Renal cortex interstitium (tissue), 11 donors: ENCODE results near the gene GREB1. TPM values are rescaled to one million over a fixed set of nuclear protein-coding genes. Genes with fewer than 3 reads are reported as not detected.

Experiments
- DNase-seq, 11 donors: peaks; one replicate each; pipeline ENCODE4 v3.0.0-alpha.2; 2013; ENCODE audit warnings: low read depth in 9 of 11, low spot score in 4 of 11; ENCODE audit errors: extremely low read depth in 1 of 11
- polyA plus RNA-seq, 3 donors: library from polyadenylated mRNA; unstranded; fragments of 120-200 nt; gene quantifications; one replicate each; pipeline ENCODE4 v1.2.1, GENCODE V29; 2013; ENCODE audit not compliant: insufficient read length in 3 of 3

Gene GREB1
- polyA plus RNA-seq, 3 donors = 12.2 to 14.6 (median 12.5) TPM

DNA sequence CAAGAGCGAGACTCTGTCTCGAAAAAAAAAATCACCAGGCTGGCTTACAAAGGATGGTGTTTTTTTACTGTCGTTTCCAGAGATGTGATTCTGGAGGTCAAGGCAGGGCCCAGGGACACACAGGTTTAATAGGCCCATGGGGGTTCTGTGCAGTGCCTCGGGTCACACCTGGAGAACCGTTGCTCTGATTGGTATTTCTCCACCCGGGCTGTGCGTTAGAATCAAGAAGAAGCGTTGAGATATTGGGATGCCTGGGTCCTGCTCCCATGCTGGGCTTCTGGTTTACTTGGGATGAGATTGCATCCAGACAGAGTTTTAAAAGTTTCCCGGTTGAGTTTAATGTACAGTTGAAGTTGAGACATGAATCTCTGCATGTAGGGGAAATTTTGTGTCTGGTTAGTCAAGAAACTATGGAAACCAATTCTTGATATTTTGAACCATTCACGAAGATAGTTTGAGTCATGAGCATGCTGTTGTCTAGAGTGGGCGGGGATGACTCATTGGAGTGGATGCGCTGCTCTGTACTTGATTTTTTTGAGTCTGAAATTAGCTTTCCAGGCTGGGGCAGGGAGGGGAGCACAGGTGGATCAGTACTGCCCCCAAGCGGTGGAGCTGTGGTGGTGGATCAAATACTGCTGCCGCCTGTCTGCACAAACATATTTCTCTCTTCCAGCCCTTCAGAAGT, 50.1 kb downstream of the GREB1 start:
- DNase-seq = peak in 9 of 11 donors; percentile 21 to 59 (median 54)

- no peak for DNase-seq
Measured at GRCh38 chr2:11584525-11585056, 50.7 kb downstream of the GREB1 start.

DNA sequence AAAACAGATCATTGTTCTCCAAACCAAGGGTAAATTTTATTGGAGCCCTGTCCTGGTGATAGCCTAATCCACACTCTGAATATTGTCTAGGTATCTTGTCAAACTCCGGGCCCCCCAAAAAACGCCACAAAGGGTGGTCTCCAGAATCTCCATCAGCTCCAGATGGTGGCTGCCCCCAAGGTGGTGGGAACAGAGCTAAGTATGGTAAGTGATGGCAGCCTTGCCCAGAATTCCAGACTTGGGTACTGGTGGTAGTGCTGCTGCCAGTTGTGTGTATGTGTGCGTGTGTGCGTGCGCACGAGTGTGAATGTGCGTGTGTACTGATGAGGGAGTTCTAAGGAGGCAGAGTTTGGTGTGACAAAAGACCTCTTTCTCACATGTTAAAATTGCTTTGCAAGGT, 51.2 kb downstream of the GREB1 start:
- DNase-seq = no peak

- DNase-seq = no peak
Measured at GRCh38 chr2:11588228-11589110, 54.6 kb downstream of the GREB1 start.

GRCh38 chr2:11589316-11589940, 55.6 kb downstream of the GREB1 start:
- no peak for DNase-seq

GRCh38 chr2:11590193-11590592, 56.3 kb downstream of the GREB1 start:
- DNase-seq = no peak

- DNase-seq = no peak
Measured at GRCh38 chr2:11591091-11591490, 57.2 kb downstream of the GREB1 start.

DNA sequence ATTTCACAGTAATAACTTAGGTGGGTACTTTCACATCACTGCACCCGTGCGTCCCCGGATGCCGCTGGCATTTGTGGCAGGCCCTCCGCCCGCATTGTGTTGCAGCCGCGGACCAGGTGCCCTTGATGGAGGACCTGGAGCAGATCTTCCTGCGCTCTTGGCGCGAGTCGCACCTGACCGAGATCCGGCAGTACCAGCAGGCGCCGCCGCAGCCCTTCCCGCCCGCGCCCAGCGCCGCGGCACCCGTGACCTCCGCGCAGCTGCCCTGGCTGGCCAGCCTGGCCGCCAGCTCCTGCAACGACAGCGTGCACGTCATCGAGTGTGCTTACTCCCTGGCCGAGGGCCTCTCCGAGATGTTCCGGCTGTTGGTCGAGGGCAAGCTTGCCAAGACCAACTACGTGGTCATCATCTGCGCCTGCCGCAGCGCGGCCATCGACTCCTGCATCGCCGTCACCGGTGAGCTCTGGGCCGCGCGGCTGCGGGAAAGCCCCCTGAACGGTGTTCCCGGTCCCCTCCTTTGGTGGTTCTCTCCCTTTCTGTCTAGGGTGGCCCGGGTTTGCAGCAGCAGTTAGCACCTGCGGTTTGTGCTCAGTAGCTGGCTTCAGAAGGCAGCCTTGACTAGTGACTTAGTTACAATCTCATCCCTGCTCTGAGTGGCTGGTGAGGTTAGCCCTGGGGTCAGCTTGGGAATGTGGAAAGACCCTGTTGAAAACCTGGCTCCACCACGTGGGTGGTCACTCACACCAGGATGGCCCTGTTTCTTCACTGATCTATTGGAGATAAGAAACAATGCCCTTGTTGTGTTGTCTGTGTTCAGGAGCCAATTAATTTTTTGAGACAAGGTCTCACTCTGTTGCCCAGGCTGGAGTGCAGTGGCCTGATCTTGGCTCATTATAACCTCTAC, 59.1 kb downstream of the GREB1 start:
- no peak for DNase-seq

GRCh38 chr2:11596801-11597200, 63.0 kb downstream of the GREB1 start:
- DNase-seq = no peak

- no peak for DNase-seq
Measured at GRCh38 chr2:11597538-11598225, 63.8 kb downstream of the GREB1 start.

- peak in 4 of 11 donors; percentile 18 to 44 (median 22) for DNase-seq
Measured at GRCh38 chr2:11598228-11598731, 64.4 kb downstream of the GREB1 start.

- no peak for DNase-seq
Measured at GRCh38 chr2:11602563-11603204, 68.8 kb downstream of the GREB1 start.

DNA sequence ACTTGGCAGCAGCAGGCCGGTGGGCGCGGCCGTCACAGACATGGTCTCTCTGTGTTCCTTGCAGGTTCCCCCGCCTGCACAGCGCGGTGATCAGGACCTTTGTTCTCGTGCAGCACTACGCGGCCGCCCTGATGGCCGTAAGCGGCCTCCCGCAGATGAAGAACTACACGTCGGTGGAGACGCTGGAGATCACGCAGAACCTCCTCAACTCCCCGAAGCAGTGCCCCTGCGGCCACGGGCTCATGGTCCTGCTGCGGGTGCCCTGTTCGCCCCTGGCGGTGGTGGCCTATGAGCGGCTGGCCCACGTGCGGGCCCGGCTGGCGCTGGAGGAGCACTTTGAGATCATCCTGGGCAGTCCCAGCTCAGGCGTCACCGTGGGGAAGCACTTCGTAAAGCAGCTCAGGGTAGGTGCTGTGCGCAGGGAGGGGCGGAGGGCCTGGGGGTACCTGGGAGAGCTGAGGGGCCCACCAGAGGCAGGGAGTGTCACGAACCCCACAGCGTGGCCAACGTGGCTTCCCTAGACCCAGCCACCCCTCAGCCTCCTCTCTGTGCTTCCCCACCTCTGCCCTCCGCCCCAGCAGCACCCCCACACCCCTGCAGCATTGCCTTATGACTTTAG, 76.9 kb downstream of the GREB1 start:
- DNase-seq = no peak

DNA sequence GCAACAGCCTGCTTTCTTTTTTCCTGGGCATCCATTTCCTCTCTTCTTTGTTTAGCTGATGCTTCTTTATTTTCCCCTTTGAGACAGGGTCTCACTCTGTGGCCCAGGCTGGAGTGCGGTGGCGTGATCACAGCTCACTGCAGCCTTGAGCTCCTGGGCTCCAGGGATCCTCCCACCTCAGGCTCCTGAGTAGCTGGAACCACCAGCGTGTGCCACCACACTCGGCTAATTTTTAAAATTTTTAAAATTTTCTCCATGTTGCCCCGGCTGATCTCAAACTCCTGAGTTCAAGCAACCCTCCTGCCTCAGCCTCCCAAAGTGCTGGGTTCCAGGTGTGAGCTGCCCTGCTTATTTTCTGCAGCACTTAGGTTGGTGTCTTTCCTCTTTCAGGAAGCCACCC, 77.4 kb downstream of the GREB1 start:
- no peak for DNase-seq

DNA sequence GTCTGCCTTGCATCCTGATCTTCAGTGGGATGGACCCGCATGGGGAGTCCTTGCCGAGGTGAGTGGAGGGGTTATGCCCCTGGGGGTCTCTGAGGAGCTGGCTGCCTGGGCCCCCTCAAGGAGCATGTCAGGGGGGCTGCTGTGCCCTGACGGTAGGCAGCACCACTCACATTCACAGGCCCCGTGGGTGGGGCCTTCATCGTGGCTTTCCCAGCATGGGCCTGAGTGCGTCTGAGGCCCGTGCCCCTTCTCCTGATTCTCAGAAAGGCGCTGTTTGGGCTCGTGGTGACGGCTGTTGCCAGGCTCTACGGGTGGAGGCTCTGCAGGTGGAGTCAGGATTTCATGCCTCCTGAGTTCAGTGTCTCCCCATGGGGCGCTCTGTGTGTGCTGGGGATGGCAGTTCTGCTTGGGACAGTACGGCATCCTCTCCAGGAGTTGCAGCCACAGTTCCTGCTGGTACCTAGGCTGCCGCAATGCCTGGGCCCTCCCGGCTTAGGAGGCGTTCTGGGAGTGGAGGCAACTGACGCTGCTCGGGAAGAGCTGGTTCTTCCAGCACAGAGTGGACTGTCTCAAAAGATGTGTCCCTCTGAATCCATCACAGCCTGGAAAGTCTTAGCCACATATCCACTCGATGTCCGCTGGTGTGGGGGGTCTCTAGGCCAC, 78.8 kb downstream of the GREB1 start:
- DNase-seq = no peak

GRCh38 chr2:11613297-11613696, 79.5 kb downstream of the GREB1 start:
- no peak for DNase-seq

DNA sequence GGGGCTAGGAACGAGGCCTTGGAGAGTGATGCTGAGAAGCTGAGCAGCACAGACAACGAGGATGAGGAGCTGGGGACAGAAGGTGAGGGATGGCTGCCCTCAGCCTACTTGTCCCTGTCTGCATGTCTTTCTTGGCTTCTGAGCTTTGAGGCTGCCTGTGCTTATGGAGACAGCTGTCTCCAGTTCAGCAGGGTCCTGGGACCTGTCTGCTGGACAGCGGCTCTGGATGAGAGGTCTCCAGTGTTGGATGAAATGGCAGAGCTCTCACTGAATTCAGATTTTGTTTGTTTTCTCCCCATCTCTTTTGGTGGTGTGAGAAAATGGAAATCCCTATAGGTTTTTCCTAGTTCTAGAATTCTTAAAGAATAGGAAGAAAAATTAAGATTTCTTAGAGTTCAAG, 81.4 kb downstream of the GREB1 start:
- no peak for DNase-seq
